Measurements from ENCODE around the gene GNB1L.
"Not testable (repeated sequence)": the region's sequence is repeated elsewhere in the genome, so short reads cannot be mapped to it uniquely, and the experiment has no call there.

GNB1L gene

DNA sequence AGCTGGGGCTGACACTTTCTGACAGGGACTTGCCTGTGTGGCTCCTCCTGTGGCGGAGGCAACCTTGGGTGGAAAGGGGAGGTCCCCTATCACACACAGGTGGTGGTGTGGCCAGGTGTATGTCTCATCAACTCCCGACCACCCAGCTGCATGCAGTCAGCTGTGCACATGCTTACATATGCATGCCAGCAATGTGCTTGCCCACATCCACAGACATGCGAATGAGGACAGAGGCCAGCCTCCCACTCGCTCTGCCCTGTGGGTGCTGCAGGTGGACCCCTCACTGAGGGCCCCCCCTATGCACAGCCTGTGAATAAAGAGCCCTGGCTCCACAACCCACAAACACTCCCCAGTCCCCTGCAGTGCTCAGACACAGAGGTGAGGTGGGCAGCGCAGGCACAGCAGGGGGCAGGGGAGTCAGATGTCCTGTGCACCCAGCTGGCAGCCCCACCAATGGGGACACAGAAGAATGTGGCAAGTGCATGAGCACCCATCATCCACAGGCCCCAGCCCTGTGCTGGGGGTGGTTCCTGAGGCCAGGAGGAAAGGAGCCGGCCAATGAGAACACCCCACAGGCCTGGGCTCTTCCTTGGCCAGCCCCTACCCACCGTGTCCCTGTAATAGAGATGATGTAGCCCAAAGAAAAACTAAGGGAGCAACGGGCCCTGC lies 9.5 kb downstream of the GNB1L start:
- in situ Hi-C loops (cut with MboI; ENCODE audit: low sequenced_read_pairs), result no loop called here

DNA sequence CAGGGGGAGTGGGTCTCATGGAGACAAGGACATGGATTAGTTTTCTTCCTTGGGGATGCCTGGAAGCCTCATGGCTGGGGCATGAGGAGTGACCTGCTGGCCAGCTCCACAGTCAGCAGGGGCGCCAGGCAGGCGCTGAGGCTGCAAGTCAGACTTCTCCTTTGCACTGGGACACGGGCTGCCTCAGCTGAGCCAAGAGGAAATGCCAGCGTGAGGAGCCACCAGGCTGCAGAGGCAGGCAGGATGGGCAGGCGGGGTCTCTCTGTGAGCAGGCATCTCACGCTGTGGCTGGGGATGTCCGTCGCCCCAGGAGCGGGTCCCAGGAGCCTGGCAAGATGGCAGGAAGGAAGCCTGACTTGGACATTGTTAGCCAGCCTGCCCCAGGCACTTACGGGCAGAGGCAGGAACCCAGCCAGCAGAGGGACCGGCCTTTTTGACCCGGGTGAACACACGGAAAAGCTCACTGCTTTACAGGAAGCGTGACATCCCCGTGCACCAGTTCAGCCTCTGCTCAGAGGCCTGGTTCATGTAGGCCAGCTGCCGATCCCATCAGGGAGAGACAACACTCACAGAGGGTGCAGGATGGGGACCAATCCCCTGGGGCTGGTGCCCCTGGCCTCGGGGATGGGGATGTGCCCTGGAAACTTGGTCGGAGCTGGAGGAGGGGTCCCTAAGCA lies 10.2 kb downstream of the GNB1L start:
- in situ Hi-C loops (cut with MboI; ENCODE audit: low sequenced_read_pairs), result no loop called here

DNA sequence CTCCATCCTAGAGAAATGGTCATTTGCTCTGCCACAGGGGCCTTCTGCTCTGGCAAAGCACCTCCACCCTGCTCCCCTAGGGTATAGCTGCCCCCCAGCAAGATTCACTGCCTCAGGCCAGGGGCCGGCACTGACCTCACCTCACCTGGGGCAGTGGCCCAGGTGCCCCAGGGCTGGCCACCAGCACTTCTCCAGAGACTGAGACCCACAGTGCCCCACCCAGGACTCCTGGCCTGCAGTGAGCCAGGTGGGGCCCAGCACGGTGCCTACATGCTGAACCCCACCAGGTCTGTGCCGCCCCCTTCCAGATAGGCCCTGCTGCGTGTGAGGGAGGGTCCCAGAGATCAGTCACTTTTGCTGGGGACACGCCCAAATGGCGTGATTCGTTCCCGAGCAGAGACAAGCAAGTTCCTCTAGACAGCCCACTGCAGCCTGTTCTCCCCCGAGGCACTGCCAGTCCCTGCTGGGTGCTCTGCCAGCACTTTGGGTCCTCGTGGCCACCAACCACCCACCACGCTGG lies 10.8 kb downstream of the GNB1L start:
- in situ Hi-C loops (cut with MboI; ENCODE audit: low sequenced_read_pairs), result no loop called here

DNA sequence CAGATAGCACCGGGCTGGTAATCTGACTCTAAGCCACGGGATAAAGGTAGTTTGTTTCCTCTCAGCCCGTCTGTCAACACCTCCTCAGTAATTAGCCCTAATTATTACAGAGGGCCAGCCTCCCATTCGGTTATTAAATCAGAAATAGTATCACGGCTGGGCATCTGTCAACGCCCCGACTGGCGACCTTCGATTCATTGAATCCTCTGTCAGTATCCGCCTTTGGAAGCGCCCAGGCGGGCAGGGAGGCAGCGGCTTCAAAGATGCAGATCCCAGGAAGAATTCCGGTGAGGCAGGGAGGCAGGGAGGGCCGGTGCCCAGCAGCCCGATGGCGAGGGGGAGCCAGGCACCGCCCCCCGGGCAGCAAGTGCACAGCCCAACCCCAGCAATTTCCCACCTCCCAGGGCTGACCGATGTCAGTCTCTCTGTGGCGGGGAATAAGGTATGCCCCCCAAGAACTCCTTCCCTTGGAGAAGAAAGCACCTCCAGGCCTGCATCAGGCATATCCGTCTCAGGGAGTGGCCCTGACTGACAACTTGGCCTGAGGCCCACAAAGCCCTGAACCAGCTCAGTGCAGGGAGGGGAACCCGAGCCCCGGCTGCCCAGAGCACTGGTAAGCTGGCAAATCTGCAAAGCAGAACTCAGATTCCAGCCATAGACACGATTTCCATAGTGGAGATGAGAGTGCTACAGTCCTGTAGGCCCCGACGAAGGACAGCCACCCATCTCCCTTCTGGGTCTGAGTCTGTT lies 11.4 kb downstream of the GNB1L start:
- in situ Hi-C loops (cut with MboI; ENCODE audit: low sequenced_read_pairs), result no loop called here

DNA sequence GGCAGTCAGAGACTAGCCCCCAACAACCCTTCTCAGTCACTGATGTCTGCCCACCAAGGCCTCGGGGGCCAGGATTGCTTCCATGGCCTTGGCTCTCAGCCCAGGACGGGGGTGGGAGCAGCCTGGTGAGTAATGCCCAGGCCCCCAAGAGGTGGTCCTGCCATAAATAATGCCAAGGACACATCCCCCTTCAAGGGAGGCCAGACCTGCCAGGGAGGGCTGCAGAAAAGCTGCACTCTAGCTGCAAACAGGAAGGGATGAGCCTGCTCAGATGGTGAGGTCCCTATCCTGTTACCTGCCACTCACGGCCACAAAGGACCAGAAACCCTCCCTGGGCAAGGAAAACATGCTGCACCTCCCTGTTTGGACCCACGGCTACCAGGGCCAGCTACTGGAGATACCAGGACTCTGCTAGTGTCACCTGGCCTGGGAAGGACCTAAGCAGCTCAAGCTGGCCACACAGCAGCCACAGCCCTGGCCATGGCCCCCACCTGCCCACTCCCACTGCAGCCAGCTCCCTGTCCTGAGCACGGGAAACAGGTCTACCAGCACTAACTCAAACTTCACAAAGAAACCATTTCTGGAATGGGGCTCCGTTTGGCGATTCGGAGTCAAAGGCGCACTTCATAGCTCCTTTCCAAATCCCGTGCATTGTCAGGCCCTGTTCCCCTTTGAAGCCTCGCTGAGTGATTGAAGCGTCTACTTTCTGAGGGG lies 12.1 kb downstream of the GNB1L start:
- in situ Hi-C loops (cut with MboI; ENCODE audit: low sequenced_read_pairs), result no loop called here

DNA sequence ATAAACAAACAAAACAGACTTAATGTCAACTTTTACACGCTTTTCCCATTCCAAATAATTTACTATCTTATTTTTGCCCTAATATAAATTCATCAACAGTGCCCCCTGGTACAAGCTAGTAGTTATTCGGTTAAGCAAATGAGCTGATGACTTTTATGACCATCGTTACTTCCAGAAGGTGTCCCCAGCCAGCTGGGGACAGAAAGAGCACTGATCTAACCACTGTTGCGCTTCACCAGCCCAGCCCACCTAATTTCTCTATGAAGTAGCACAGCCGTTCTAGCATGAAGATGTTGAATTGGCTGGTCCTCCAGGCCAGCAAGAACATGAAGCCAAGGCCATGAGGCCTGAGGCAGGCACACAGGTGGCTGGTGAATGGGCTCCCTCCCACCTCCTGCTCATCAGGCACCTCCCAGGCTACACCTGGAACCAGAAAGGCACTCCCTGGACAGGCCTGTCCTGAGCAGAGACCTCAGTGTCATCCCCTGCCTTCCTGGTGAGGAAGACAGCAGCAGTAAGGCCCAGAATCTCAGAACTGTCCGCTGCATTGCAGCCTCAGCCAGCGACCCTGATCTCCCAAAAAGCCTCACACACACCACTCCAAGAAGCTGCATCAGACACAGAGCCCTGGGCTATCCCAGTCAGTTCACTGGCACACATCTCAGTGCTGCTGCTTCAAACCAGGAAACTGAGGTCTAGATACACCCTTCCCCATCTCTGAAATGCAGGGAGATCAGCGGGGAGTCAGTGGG lies 12.9 kb downstream of the GNB1L start:
- in situ Hi-C loops (cut with MboI; ENCODE audit: low sequenced_read_pairs), result no loop called here

DNA sequence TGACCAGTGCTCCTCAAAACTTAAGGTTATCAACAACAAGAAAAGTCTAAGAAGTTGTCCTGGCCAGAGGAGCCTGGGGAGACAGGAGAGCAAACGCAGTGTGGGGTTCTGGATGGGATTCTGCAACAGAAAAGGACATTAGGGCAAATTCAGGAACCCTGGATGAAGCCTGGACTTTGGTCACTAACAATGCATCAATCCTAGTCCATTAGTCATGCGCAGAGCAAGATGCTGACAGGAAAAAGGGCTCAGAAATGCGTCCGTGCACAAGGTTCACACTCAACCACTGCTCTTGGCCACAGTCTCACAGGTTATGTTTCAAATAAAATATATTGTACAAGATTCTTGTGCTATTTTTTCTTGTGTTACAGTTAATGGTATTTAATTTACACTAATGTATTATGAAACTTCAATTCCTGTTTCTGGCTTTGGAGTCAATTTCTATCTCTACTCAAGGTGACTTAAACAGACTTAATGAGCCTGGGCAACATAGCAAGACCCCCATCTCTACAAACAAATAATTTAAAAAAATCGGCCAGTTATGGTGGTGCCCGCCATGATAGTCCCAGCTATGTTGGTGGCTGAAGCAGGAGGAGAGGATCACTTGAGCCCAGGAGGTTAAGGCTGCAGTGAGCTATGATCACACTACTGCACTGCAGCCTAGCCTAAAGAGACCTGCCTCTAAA lies 13.6 kb downstream of the GNB1L start:
- in situ Hi-C loops (cut with MboI; ENCODE audit: low sequenced_read_pairs), result no loop called here

DNA sequence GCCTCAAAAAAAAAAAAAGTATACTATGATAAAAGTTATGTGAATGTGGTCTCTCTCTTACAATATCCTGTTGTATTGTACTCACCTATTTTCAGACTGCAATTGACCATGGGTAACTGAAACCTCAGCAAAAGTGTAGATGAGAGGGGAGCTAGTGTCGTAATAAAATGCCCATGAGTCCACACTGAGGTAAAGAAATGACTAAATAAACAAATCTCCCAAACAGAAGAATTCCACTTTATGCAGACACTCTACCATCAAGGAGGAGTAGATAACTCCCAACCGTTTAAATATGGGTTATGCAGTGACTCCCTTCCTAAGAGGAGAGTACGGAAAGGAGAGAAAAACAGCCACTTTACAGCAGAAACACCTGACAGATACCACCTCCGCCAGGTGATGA lies 14.6 kb downstream of the GNB1L start:
- in situ Hi-C loops (cut with MboI; ENCODE audit: low sequenced_read_pairs), result no loop called here

DNA sequence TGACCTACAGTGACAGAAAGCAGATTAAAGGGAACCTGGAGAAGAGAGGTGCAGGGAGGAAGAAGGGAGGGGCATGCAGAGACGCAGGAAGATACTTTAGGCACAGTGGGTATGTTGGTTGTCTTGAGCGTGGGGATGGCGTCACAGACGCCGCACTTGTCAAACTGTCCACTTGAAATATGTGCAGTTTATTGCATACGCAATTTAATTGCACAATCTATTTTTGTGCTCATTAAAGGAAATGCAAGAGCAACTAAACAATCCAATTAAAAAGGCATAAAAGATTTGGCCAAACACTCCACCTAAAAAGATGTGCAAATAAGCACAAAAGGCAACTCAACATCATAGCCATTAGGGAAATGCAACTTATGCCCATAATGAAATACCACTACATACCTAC lies 16.8 kb downstream of the GNB1L start:
- in situ Hi-C loops (cut with MboI; ENCODE audit: low sequenced_read_pairs), result no loop called here

DNA sequence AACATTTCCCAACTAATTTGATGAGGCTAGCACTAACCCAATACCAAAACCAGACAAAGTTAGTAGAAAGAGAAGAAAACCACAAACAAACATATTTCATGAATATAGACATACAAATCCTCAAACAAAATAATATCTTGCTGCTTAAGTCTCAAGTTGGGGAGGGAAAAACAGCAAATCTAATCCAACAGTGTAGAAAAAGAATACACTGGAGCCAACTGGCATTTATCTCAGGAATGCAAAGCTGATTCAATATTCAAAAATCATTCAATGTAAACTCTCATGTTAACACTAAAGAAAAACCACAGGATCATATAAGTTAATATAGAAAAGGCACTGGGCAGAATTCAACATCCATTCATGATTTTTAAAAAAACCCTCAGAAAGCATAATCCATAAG lies 18.2 kb downstream of the GNB1L start:
- in situ Hi-C loops (cut with MboI; ENCODE audit: low sequenced_read_pairs), result no loop called here

DNA sequence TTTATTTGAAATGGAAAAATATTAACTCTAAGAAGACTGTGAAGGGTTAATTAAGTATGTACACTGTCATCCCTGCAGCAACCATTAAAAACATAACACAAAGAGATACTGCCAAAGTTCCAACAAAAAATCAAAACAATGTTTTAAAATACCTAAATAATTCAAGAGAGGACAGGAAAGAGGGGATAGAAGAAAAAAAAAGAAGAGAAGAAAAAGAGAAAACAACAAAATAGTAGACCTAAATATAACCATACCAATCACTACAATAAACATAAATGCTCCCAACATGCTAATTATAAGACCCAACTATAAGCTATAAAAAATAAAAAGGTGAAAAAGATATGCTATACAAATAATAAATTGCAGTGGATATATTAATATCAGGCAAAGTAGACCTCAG lies 20.1 kb downstream of the GNB1L start:
- in situ Hi-C loops (cut with MboI; ENCODE audit: low sequenced_read_pairs), result no loop called here

DNA sequence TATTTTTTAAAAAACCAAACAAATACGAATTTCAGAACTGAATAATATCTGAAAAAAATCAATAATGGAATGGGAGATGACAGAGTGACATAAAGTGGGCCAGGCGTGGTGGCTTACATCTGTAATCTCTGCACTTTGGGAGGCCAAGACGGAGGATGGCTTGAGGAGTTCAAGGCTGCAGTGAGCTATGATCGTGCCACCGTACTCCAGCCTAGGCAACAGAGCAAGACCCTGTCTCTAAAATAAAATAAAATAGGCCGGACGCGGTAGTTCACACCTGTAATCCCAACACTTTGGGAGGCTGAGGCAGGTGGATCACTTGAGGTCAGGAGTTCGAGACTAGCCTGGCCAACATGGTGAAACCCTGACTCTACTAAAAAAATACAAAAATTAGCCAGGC lies 21.3 kb downstream of the GNB1L start:
- in situ Hi-C loops (cut with MboI; ENCODE audit: low sequenced_read_pairs), result not testable (repeated sequence)

DNA sequence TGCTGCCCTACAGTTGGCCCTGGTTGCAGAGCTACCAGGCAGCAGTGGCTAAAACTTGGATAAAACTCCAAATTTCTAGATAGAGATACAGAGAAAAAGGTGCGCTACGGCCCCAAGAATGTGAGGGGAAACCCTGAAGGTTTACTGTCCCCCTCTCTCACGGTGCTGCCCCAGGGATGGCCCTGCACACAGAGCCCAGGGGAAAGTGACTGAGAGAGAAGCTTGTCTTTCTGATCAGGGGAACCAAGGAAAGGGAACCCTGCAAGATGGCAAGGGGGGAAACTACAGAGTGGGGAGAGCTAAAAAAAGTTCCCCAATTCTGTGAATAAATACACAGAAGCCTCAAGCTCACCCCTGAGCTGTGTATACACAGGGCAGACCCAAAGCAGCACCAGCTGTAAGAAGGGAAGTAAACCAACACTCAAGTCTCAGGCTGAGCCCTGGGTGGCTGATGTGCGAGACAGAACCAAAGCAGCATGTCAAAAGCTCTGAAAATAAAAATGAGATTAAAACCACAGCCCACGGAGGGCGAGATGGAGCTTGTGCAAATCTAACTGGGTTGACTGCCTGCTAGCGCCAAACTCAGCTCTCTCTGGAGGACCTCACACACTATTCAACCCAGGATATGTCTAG lies 22.1 kb downstream of the GNB1L start:
- in situ Hi-C loops (cut with MboI; ENCODE audit: low sequenced_read_pairs), result no loop called here

DNA sequence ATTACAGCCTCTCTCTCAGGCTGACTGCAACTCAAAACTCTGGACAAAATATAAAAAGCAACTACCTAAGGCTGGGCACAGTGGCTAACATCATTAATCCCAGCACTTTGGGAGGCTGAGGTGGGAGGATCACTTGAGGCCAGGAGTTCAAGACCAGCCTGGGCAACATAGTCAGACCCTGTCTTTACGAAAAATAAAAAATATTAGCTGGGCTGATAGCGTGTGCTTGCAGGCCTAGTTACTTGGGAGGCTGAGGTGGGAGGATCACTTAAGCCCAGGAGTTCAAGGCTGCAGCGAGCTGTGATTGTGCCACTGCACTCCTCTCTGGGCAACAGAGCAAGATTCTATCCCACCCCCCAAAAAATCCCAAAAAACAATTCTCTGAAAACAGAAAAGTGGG lies 22.7 kb downstream of the GNB1L start:
- in situ Hi-C loops (cut with MboI; ENCODE audit: low sequenced_read_pairs), result not testable (repeated sequence)

DNA sequence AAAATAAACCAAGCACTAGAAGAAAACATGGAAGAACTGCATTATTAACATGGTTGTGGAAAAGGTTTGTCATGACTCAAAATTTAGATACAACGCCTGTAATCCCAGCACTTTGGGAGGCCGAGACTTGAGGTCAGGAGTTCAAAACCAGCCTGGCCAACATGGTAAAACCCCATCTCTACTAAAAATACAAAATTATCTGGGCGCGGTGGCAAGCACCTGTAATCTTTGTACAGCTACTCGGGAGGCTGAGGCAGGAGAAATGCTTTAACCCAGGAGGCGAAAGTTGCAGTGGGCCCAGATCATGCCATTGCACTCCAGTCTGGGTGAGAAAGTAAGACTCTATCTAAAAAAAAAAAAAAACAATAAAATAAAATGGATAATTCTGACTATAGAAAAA lies 23.7 kb downstream of the GNB1L start:
- in situ Hi-C loops (cut with MboI; ENCODE audit: low sequenced_read_pairs), result no loop called here

DNA sequence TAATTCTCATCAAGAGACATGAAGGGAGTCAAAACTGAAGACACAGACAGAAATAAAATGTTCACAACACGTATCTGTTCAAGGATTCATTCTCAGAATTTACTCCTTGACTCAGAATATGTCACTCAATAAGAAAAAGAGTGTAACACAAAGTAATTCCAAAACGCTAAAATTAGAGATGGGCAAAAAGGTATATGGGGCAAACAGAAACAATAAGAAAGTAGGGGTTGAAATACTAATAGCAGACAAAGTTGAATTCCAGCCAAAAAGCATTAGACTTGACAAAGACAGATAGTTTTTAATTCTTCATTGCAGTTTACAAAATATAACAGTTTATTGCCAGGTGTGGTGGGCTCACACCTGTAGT lies 26.7 kb downstream of the GNB1L start:
- in situ Hi-C loops (cut with MboI; ENCODE audit: low sequenced_read_pairs), result no loop called here

DNA sequence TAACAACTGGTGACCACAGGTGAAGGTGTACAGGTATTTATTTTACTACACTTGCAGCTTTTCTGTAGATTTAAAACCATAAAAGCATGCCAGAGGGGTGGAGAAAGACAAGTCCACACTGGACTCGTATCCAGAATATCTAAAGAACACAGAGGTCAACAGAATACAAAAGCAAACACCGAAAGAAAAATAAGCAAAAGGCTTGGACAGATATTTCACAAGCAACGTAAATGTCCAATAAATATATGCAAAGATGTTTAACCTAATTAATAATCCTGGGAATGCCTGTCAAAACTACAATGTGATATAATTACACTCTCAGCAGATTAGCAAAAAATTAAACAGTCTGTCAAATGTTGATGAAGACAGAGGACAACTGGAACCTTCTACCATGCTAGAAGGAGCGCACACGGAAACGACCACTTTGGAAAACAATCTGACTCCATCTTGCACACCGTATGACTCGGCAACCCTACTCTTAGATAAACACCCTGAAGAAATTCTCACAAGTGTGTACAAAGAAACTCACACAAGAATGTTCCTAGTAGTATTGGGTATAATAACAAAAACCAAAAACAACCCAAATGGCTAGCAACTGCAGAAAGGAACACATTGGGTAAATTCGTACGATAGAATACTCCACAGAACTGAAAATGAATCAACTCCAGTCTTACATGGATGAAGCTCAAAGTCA lies 27.2 kb downstream of the GNB1L start:
- in situ Hi-C loops (cut with MboI; ENCODE audit: low sequenced_read_pairs), result no loop called here

DNA sequence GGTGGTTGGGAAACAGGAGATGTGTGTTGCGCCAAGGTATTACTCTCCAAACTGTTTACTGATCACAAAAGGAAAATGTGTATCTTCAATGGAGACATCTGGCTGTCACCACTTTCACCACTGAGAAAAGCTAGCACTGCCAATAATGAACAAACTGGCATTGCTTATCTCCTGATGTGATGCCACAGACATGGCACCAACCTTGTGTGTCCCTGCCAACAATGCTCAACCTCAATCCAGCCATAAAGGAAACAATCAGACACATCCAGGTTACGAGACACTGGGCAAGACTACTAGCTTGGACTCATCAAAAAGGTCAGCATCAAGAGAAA lies 28.1 kb downstream of the GNB1L start:
- in situ Hi-C loops (cut with MboI; ENCODE audit: low sequenced_read_pairs), result no loop called here

DNA sequence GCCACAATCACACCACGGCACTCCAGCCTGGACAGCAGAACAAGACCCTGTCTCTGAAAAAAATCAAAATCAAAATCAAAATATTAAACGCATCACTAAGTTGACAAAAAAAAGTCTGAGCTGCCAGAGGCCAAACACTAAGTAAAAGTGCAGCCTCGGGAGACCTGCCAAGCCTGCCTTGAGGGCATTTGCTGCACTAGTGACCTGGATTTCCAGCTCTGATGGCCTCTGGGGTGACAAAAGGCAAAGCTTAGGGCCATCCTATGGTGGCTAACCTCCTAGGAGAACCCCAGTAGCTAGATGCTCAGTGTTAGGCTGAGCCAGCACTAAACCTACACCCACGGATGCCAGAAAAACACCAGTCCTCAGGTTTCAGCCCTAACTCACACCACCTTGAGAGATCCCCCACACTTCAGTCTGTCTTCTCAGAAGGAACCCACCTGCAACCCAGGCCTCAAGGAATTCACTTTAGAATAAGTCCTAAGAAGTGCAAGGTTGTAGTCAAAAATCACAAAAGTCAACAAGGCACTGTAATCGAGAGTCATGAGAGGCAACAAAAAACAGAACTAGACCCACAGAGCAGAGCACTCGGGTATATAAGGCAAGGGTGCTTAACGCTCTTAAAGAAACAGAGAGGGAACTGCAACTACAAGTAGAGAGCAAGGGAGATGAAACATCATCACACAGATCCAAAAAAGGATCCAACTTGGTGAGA lies 28.6 kb downstream of the GNB1L start:
- in situ Hi-C loops (cut with MboI; ENCODE audit: low sequenced_read_pairs), result no loop called here
